ENCODE data around the gene CHI3L1. TPM values are rescaled to one million over a fixed set of nuclear protein-coding genes. Genes with fewer than 3 reads are reported as not detected.

Gene CHI3L1
- total RNA-seq, 4 donors from 2014 or later = 1.3 to 2.1 (median 1.7) TPM; not detected in 1

- Histone ChIP-seq H3K4me3 (no peak overlapping the region), H3K9me3 (no peaks in the 10 kb centered on the region), H3K27me3 (peaks cover 0 to 7% (median 0%) of the 10 kb centered on the region in 4 donors), H3K27ac (replicated peaks in 1 of 4) (no peak overlapping the region), H3K4me1 (peaks cover 0 to 3% (median 0%) of the 10 kb centered on the region in 4 donors), H3K36me3 (no peaks in the 10 kb centered on the region)
- WGBS = 72% methylated on average over 7 of the region's 7 CpGs
- TF ChIP-seq POLR2A (IDR thresholded peaks at IDR 0.05; ENCODE audit: low read depth) (no peak), POLR2AphosphoS5 (IDR thresholded peaks at IDR 0.05) (no peak), EP300 (IDR thresholded peaks at IDR 0.05) (no peak), CTCF (IDR thresholded peaks at IDR 0.05) (no peak)
- intact Hi-C loops (cut with DNase I) = no loop called here
- no peak for DNase-seq (ENCODE audit: extremely low spot score)
Observed at GRCh38 chr1:203146537-203146936, 40.0 kb downstream of the CHI3L1 start.

- DNase-seq (ENCODE audit: extremely low spot score) = no peak
- H3K27ac ChIP-seq (replicated peaks in 1 of 4) = no peak overlapping the region
- H3K4me1 ChIP-seq = peaks cover 0 to 3% (median under 1%) of the 10 kb centered on the region in 4 donors
- peaks cover 0 to 7% (median 0%) of the 10 kb centered on the region in 4 donors for H3K27me3 ChIP-seq
- H3K9me3 ChIP-seq = no peaks in the 10 kb centered on the region
- intact Hi-C loops (cut with DNase I) = no loop called here
- no peaks in the 10 kb centered on the region for H3K36me3 ChIP-seq
- H3K4me3 ChIP-seq = no peak overlapping the region
- 100% methylated on average over 2 of the region's 2 CpGs for WGBS
- TF ChIP-seq CTCF (IDR thresholded peaks at IDR 0.05) (no peak), POLR2A (IDR thresholded peaks at IDR 0.05; ENCODE audit: low read depth) (no peak), EP300 (IDR thresholded peaks at IDR 0.05) (no peak), POLR2AphosphoS5 (IDR thresholded peaks at IDR 0.05) (no peak)
Observed at GRCh38 chr1:203146042-203146369, 40.5 kb downstream of the CHI3L1 start.

GRCh38 chr1:203145321-203146041 is 41.0 kb downstream of the CHI3L1 start:
- Histone ChIP-seq H3K4me3 (no peak overlapping the region), H3K36me3 (no peaks in the 10 kb centered on the region), H3K4me1 (peaks cover 0 to 4% (median 2%) of the 10 kb centered on the region in 4 donors), H3K27ac (replicated peaks in 1 of 4) (no peak overlapping the region), H3K9me3 (no peaks in the 10 kb centered on the region), H3K27me3 (peaks cover 0 to 4% (median 0%) of the 10 kb centered on the region in 4 donors)
- WGBS = 99% methylated on average over 10 of the region's 13 CpGs
- intact Hi-C loops (cut with DNase I) = no loop called here
- TF ChIP-seq CTCF (IDR thresholded peaks at IDR 0.05) (no peak), POLR2AphosphoS5 (IDR thresholded peaks at IDR 0.05) (no peak), EP300 (IDR thresholded peaks at IDR 0.05) (no peak), POLR2A (IDR thresholded peaks at IDR 0.05; ENCODE audit: low read depth) (no peak)
- DNase-seq (ENCODE audit: extremely low spot score) = no peak

- Histone ChIP-seq H3K36me3 (no peaks in the 10 kb centered on the region), H3K9me3 (no peaks in the 10 kb centered on the region), H3K27me3 (no peaks in the 10 kb centered on the region), H3K4me3 (no peak overlapping the region), H3K27ac (replicated peaks in 1 of 4) (no peak overlapping the region), H3K4me1 (peaks cover 0 to 4% (median 2%) of the 10 kb centered on the region in 4 donors)
- TF ChIP-seq EP300 (IDR thresholded peaks at IDR 0.05) (no peak), POLR2AphosphoS5 (IDR thresholded peaks at IDR 0.05) (no peak), POLR2A (IDR thresholded peaks at IDR 0.05; ENCODE audit: low read depth) (no peak), CTCF (IDR thresholded peaks at IDR 0.05) (no peak)
- 47% methylated on average over 4 of the region's 6 CpGs for WGBS
- DNase-seq (ENCODE audit: extremely low spot score) = no peak
- intact Hi-C loops (cut with DNase I) = no loop called here
Observed at GRCh38 chr1:203144661-203145060, 41.8 kb downstream of the CHI3L1 start.

Measured in esophagus muscularis mucosa (tissue), 4 donors.